D721Med (cell line): ENCODE results near the gene MAP2K3.

Experiments
- DNase-seq: peaks from one replicate; pipeline ENCODE4 v3.0.0; 2011; ENCODE audit warnings: low spot score; ENCODE audit not compliant: insufficient read length
- FAIRE-seq: peaks from 2 replicates; lab custom pipeline; 2011; peaks lifted over from hg19 to GRCh38; lab: Jason Lieb, UNC
- TF ChIP-seq, protein P1 (sequence below): IDR thresholded peaks from 2 replicates; pipeline ENCODE4 v1.5.1; 2012; ENCODE audit warnings: mild to moderate bottlenecking, control low read depth; ENCODE audit not compliant: insufficient read depth; ENCODE audit errors: missing control alignments

Gene MAP2K3

DNA sequence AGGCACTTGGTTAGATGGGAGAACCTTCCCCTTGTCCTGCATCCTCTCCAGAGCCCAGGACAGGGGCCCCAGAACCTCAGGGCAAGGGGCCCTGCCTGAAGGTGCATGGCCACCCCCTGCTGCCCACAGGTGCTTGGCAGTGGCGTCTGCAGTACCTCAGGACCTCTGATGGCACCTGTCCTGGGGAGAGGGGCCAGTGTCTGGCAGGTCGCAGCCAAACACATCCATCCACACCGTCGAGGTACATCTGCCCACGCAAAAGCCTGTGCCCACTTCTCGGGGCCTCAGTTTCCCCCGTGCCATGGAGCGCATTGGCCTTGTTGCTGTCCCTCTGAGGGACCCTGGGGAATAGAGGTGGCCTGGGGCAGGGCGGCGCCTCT lies 9.3 kb downstream of the MAP2K3 start:
- no peak for DNase-seq
- TF ChIP-seq, protein P1, sequence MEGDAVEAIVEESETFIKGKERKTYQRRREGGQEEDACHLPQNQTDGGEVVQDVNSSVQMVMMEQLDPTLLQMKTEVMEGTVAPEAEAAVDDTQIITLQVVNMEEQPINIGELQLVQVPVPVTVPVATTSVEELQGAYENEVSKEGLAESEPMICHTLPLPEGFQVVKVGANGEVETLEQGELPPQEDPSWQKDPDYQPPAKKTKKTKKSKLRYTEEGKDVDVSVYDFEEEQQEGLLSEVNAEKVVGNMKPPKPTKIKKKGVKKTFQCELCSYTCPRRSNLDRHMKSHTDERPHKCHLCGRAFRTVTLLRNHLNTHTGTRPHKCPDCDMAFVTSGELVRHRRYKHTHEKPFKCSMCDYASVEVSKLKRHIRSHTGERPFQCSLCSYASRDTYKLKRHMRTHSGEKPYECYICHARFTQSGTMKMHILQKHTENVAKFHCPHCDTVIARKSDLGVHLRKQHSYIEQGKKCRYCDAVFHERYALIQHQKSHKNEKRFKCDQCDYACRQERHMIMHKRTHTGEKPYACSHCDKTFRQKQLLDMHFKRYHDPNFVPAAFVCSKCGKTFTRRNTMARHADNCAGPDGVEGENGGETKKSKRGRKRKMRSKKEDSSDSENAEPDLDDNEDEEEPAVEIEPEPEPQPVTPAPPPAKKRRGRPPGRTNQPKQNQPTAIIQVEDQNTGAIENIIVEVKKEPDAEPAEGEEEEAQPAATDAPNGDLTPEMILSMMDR: no peak
- FAIRE-seq: no peak

DNA sequence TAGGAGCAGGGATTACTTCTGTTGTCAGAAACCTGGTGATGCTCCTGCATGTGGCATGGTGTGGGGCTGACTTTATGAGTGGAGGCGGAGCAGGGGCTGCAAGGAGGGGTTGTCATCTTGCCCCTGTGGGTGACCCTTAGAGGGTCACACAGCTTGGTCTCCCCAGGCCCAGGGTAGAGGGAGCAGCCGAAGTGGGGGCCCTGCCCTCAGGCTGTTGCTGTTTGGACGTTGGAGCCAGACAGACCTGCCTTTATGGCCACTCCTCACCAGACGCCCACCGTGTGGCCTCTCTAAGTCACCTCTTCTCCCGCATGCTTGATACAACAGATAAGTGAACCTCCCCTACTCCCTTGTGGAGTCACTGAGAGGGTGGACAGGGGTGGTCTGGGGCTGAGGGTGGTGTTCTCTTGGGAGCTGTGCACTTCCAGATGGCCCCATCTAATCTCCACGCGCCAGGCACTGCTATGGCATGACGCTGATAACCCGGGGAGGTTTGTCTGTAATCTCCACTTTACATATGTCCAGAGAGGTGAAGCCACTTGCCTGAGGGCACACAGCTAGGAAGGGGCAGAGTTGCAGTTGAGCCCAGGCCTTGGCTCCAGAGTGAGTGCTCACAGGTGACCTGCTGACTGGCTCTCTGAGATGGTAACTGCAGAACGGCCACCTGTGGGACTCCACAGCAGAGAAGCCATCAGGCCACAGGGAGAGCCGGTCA lies 10.0 kb downstream of the MAP2K3 start:
- DNase-seq: no peak
- TF ChIP-seq, protein P1: no peak
- FAIRE-seq: no peak

DNA sequence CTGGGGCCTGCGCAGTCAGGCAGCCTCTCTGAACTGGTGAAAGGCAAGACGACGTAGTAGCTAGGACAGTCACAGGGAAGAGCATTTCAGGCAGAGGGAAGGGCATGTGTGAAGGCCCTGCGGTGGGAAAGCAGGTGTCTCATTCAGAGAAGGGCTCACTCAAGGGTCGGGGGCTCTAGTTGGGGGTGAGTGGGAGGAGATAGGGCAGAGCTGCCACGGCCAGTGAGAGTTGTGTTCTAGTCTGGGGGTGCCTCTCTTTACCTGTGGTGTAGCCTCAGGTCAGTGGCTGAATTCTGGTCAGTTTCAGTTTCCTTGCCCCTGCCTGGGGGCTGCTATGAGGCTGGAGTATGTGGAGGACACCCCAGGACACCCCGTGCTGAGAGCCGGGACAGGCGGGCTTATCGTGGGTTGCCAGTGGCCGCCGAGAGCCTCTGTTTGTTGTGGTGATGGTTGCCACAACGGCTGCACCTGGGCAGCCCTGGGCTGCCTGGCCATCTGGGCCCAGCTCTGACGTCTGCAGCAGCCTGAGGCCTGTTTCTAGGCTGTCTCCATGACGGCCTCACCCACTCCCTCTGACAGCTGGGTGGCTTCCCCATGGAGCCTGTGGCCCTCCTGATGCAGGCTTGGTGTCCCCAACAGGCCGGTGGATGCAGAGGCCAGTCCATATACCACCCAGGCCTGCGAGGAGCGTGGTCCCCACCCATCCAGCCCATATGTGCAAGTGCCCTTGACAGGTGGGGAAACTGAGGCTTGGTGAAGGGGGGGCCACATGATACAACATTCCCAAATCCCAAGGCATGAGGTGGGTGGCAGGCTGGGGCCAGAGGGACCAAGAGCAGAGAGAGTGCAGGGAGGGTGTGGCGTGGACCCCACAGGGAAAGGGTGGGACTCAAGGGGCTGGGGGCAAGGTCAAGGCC lies 10.8 kb downstream of the MAP2K3 start:
- no peak for DNase-seq
- FAIRE-seq: no peak
- TF ChIP-seq, protein P1: no peak

DNA sequence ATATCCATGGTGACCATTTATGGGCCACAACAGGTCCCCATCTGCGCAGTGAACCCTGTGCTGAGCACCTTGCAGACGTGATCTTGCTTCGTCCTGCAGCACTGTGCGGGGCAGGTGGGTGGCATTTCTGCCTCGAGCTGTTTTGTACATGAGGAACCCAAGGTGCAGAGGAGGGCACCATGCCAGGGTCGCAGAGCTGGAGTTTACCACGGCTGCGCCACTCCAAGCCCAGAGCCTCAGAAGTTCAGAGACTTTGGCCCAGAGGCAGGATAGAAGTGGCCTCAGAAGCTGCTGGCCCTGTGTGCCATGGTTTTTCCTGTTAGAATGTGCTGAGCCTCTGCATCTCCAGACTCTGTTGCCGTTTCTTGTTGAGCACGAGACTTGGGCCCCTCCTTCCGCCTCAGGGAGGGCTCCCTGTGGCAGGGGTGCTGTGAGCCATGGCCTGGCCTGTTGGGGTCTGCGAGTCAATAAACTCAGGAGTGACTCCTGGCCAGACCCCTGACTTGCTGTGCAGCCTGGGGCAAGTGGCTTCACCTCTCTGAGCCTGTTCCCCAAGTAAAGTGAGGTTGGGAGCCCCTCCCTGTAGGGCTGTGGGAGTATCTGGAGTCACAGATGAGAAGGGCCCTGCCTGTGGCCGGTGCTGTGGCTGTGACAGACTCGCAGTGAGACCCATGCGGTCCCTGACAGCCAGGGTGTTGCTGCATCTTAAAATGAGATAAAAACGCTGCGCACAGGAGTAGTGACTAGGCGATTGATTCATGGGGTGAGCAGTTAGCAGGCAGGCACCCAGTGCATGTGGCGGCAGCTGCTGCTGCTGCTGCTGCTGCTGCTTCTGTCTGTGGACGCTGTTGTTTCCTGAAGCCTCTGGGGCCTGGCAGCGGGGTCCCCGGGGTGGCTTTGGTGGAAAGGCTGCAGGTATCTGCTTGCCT lies 11.8 kb downstream of the MAP2K3 start:
- no peak for DNase-seq
- no peak for FAIRE-seq
- TF ChIP-seq, protein P1: no peak

DNA sequence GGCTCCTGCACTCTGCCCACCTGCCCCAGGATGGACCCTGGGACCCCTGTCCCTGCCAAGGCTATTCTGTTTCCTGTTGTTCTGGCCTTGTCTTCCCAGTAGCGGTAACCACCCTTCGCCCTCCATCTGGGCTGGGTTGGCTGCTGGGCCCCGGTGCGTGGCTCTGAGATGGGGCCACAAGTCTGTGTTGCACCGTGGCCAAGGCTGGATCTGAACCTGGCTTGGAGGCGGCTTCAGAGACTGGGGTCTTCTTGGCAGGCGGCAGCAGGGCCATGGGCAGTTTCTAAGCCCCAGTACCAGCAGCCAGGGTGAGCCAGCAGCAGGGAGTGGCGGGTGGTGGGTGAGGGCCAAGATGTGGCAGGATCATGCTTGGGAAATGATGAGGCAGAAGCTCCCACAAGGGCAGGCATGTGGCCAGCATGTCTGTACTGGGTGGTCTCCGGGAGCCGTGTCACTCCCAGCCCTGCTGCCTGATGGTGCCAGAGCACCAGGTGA lies 12.6 kb downstream of the MAP2K3 start:
- FAIRE-seq (no peak), DNase-seq (no peak)
- TF ChIP-seq, protein P1: no peak

DNA sequence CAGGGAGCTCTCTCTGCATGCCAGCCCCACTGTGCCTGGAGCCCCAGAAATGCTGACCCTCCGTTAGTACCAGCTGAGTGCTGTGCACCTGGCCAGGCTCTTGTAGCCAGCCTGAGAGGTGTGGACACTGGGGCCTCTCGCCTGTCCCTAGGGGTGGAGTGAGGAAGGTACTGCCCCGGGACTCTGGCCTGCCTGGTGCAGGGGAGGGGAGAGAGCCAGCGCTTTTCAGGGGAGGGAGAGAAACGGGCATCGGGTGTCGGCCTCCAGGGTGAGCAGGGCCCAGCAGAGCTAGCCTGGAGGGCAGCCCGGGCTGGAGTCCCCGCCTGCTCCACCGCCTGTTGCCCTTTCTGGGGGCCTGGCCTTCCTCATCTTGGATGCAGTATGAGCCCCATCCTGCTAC lies 13.1 kb downstream of the MAP2K3 start:
- FAIRE-seq: no peak
- TF ChIP-seq, protein P1: no peak
- DNase-seq: no peak
